Activated naive CD8-positive, alpha-beta T cell (primary cell): ENCODE measurements around the gene PAX2.
"Not testable (repeated sequence)": the region's sequence is repeated elsewhere in the genome, so short reads cannot be mapped to it uniquely, and the experiment has no call there.

Experiments
- H3K27ac Mint-ChIP-seq: one replicate; pipeline ENCODE4 v1.8.0; 2021; ENCODE audit warnings: mixed read lengths
- H3K27me3 Mint-ChIP-seq: one replicate; pipeline ENCODE4 v1.8.0; 2021; ENCODE audit warnings: mixed read lengths
- H3K36me3 Mint-ChIP-seq: one replicate; pipeline ENCODE4 v1.8.0; 2021; ENCODE audit warnings: mixed read lengths
- H3K4me1 Mint-ChIP-seq: one replicate; pipeline ENCODE4 v1.8.0; 2021; ENCODE audit warnings: low read depth, mixed read lengths
- H3K4me3 Mint-ChIP-seq: one replicate; pipeline ENCODE4 v1.8.0; 2021; ENCODE audit warnings: mild to moderate bottlenecking, mixed read lengths
- H3K9me3 Mint-ChIP-seq: one replicate; pipeline ENCODE4 v1.8.0; 2021; ENCODE audit warnings: low read depth, mixed read lengths

Gene PAX2

DNA sequence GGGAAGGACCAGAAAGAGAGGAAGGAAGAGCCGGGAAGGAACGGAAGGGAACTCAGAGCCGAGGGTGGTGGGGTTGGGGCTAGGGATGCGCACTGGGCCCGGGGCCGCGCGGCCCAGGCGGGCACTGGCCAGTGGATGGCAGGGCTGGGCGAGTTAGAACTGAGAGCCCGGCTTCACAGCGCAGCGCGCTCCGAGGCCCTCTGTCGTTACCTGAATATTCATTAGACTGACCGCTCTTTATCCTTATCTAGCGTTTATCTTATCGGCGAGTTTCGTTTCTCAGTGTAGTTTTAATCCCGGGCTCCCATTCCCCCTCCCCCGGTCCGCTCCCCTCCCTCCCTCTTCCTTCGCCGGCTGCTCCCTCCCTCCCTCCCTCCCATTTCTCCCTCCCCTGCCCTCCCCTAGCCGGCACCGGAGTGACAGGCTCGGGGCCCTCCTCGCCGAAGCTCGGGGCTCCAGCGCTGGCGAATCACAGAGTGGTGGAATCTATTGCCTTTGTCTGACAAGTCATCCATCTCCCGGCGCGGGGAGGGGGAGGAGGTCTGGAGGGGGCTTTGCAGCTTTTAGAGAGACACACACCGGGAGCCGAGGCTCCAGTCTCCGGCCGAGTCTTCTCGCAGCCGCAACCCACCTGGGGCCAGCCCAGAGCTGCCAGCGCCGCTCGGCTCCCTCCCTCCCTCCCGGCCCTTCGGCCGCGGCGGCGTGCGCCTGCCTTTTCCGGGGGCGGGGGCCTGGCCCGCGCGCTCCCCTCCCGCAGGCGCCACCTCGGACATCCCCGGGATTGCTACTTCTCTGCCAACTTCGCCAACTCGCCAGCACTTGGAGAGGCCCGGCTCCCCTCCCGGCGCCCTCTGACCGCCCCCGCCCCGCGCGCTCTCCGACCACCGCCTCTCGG, at the start of gene PAX2:
Gene PAX2 (plus strand): TSS at position 596 of the 895 bp plus-strand sequence. CDS start 679 bp downstream, outside the sequence.
- no peaks in the 10 kb centered on the region for H3K9me3 Mint-ChIP-seq
- H3K4me1 Mint-ChIP-seq = peaks cover 45% of the 10 kb centered on the region
- H3K36me3 Mint-ChIP-seq = no peaks in the 10 kb centered on the region
- peak within 1 kb of the TSS; percentile 68 for H3K4me3 Mint-ChIP-seq
- no peak within 1 kb of the TSS for H3K27ac Mint-ChIP-seq
- peaks cover 35% of the 10 kb centered on the region for H3K27me3 Mint-ChIP-seq

DNA sequence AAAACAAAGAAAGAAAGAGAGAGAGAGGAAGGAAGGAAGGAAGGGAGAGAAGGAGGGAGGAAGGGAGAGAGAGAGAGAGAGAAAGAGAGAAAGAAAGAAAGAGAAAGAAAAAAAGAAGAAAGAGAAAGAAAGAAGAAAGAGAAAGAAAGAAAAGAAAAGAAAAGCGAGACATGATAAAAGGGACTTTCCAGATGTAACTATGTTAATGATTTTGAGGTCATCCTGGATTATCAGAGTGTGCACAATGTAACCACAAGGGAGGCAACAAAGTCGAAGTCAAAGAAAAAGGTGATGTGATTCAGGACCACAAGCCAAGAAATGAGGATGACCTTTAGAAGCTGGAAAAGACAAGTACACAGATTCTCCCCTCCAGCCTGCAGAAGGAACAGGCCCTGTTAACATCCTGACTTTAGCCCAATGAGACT, 48.9 kb upstream of the PAX2 start:
- H3K27ac Mint-ChIP-seq = no peak overlapping the region
- peaks cover 19% of the 10 kb centered on the region for H3K27me3 Mint-ChIP-seq
- no peak overlapping the region for H3K4me3 Mint-ChIP-seq
- peaks cover 10% of the 10 kb centered on the region for H3K4me1 Mint-ChIP-seq
- H3K36me3 Mint-ChIP-seq = no peaks in the 10 kb centered on the region
- H3K9me3 Mint-ChIP-seq = no peaks in the 10 kb centered on the region

DNA sequence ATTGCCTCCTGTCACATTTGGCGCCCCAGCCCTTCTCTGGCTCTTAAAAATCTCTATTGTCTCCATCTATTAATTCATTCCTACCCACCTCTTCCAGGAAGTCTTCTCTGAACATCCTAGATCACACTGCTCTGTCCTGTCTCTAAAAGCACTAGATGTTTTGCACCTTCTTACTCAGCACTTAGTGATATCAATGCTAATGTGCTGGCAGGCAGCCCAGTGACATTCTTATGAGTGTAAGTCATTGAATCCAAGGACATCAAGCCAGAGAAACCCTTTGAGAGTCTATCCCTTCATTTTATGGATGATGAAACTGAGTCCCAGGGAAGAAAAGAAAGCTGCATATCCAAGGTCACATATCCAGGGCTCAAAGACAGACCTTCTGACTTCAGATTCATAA, 48.3 kb upstream of the PAX2 start:
- no peaks in the 10 kb centered on the region for H3K36me3 Mint-ChIP-seq

DNA sequence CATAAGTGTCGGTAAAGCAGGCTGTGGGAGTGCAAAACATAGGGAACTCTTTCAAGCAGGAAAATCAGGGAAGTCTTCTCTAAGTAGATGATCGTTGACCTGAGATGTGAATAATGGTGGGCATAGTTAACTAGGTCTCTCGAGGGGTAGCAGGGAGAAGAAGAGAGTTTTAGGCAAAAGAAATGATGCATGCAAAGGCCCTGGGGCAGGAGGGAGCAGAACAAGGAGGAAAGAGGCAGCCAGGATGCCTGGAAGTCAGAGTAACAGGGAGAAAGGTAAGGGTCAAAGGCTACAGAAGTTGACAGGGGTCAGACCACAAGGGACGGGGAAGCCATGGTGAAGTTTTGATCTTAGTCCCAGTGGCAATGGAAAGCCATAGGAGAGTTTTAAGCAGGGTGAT, 47.8 kb upstream of the PAX2 start:
- H3K4me3 Mint-ChIP-seq = no peak overlapping the region
- H3K36me3 Mint-ChIP-seq = no peaks in the 10 kb centered on the region
- no peaks in the 10 kb centered on the region for H3K9me3 Mint-ChIP-seq
- H3K27me3 Mint-ChIP-seq = peaks cover 14% of the 10 kb centered on the region
- H3K4me1 Mint-ChIP-seq = peaks cover 10% of the 10 kb centered on the region
- no peak overlapping the region for H3K27ac Mint-ChIP-seq

More for the DNA sequence above, 48.3 kb upstream of the PAX2 start:
- Mint-ChIP-seq H3K4me3 (no peak overlapping the region), H3K4me1 (peaks cover 10% of the 10 kb centered on the region), H3K27ac (no peak overlapping the region), H3K9me3 (no peaks in the 10 kb centered on the region), H3K27me3 (peaks cover 19% of the 10 kb centered on the region)

- not testable (repeated sequence) for H3K27ac Mint-ChIP-seq, H3K9me3 Mint-ChIP-seq, H3K36me3 Mint-ChIP-seq, H3K4me1 Mint-ChIP-seq, H3K4me3 Mint-ChIP-seq
- H3K27me3 Mint-ChIP-seq = peaks cover 20% of the 10 kb centered on the region
Observed at GRCh38 chr10:100701704-100702103, 43.7 kb upstream of the PAX2 start.

DNA sequence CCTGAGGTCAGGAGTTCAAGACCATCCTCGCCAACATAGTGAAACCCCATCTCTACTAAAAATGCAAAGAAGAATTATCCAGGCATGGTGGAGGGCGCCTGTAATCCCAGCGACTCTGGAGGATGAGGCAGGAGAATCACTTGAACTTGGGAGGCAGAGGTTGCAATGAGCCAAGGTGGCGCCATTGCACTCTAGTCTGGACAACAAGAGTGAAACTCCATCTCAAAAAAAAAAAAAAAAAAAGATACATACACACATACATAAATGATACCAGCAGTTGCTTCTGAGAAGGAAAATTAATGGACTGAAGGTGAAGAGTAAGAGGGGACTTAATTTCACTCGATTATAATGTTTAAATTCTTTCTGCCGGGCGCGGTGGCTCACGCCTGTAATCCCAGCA, 40.2 kb upstream of the PAX2 start:
- H3K4me3 Mint-ChIP-seq = no peak overlapping the region
- no peaks in the 10 kb centered on the region for H3K9me3 Mint-ChIP-seq
- H3K4me1 Mint-ChIP-seq = no peaks in the 10 kb centered on the region
- H3K27me3 Mint-ChIP-seq = peaks cover 27% of the 10 kb centered on the region
- H3K27ac Mint-ChIP-seq = no peak overlapping the region
- no peaks in the 10 kb centered on the region for H3K36me3 Mint-ChIP-seq

GRCh38 chr10:100707261-100707848, 38.0 kb upstream of the PAX2 start:
- peaks cover 37% of the 10 kb centered on the region for H3K27me3 Mint-ChIP-seq
- H3K4me1 Mint-ChIP-seq = no peaks in the 10 kb centered on the region
- H3K4me3 Mint-ChIP-seq = no peak overlapping the region
- no peaks in the 10 kb centered on the region for H3K36me3 Mint-ChIP-seq
- no peaks in the 10 kb centered on the region for H3K9me3 Mint-ChIP-seq
- H3K27ac Mint-ChIP-seq = no peak overlapping the region

- H3K27ac Mint-ChIP-seq = no peak overlapping the region
- no peaks in the 10 kb centered on the region for H3K4me1 Mint-ChIP-seq
- no peak overlapping the region for H3K4me3 Mint-ChIP-seq
- no peaks in the 10 kb centered on the region for H3K36me3 Mint-ChIP-seq
- H3K27me3 Mint-ChIP-seq = peaks cover 45% of the 10 kb centered on the region
- no peaks in the 10 kb centered on the region for H3K9me3 Mint-ChIP-seq
Observed at GRCh38 chr10:100709146-100710082, 36.0 kb upstream of the PAX2 start.

DNA sequence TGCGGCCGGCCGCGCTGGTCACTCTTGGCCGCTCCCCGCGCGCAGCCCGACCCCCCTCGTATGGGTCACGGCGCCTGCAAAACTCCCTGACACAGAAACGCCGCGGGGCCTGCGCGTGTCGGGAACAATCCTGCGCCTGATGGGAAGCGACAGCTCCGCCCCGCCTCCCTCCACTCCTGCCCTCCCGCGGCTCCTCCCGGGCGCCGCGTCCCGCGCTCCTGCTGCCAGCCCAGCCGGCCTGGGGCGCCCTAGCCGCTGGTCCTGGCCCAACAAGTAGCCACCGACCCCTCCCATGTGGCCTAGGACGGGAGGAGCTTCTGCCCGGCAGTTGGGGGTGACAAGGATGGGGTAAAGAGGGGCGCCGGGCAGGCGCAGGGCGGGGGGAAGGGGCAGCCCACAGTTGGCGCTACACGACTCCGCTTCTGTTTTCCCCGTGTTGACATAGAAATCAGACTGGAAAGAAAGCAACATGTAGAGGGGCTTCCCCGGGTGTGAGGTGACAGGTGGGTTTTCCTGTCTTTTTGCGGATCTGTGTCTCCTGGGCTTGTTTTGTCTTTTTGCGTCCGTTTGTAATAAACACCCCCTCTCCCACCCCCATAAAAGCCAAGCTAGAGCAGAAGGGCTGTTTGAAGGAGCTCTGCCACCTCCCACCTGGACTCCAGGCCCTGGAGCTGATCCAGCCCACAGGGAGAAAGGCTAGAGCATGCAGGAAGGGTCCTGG, 35.1 kb upstream of the PAX2 start:
- Mint-ChIP-seq H3K27ac (no peak overlapping the region), H3K4me1 (peaks cover 3% of the 10 kb centered on the region), H3K27me3 (peaks cover 53% of the 10 kb centered on the region), H3K9me3 (no peaks in the 10 kb centered on the region), H3K4me3 (no peak overlapping the region), H3K36me3 (no peaks in the 10 kb centered on the region)

DNA sequence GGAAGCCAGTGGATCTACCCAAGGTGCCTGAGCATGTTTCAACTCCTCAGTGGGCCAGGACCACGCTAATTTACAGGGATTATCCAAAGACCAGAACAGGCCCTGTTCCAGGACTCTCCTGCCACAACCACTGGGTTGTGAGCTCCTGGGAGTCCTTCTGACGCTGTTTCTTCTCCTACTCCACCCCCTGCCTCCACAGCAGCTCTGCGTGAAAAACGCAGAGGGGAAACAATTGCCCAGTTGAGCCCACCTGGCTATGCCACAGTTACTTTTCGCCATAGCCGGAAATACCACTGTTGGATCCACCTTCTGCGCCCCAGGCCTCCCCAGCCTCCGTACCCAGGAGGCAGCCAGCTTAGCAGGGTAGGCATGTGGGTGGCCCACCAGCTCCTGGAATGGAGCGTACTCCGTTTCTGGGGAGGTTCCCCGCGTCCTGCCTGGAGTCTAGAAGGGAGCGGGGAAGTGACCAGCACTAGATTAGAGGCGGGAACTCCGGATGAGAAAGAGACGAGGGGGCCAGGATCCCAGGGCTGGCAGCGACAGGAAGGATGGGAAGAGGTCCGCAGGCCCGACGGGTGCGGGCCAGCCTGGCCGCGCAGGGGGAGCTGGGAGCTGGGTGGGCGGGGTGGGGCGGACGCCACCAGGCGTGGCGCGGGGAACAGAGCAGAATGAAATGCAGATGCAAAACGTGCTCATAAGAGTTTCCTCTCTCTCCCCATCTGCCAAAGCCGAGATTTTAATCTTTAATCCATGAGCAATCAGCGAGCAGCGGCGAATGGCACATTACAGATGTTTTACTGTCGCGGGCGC, 32.1 kb upstream of the PAX2 start:
- no peaks in the 10 kb centered on the region for H3K9me3 Mint-ChIP-seq
- no peak overlapping the region for H3K27ac Mint-ChIP-seq
- no peaks in the 10 kb centered on the region for H3K36me3 Mint-ChIP-seq
- H3K4me3 Mint-ChIP-seq = peak overlapping the region; percentile 53
- H3K4me1 Mint-ChIP-seq = peaks cover 6% of the 10 kb centered on the region
- peaks cover 58% of the 10 kb centered on the region for H3K27me3 Mint-ChIP-seq

DNA sequence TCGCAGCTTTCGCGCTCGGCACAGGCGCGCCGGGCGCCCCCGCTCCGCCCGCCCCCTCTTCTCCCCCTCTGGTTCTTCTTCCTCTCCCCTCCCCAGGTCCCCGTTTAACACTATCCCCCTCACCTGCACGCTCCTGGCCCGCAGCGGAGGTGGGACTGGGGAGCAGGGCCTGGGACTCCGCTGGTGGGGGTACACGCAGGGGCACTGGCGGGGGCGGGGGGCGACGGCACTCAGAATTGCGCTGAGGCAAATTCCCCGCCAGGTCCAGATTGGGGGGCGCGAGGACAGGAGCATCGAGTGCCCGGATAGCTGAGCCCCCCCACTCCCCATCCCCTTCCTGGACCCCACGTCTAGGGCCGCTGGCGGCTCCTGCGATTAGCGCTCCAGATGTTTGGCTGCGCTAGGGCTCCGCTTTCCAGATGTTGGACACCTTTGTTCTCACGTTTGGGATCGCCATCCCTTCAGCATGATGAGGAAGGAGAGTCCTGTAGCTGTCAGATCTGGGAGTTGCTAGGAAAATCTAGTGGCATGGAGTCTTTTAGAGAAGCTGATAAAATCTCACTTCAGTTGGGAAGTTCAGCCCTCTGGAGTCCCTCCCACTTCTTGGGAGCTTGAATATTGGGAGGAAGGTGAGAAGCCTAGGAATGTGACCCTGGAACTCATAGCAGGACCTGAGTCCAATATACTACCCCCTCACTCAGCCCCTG, 31.4 kb upstream of the PAX2 start:
- no peaks in the 10 kb centered on the region for H3K9me3 Mint-ChIP-seq
- H3K27me3 Mint-ChIP-seq = peaks cover 59% of the 10 kb centered on the region
- H3K27ac Mint-ChIP-seq = no peak overlapping the region

GRCh38 chr10:100714566-100714950, 30.8 kb upstream of the PAX2 start:
- Mint-ChIP-seq H3K36me3 (no peaks in the 10 kb centered on the region), H3K4me3 (peak overlapping the region; percentile 9), H3K4me1 (peaks cover 6% of the 10 kb centered on the region), H3K27me3 (peaks cover 59% of the 10 kb centered on the region), H3K27ac (no peak overlapping the region), H3K9me3 (no peaks in the 10 kb centered on the region)

More for the DNA sequence above, 31.4 kb upstream of the PAX2 start:
- H3K4me3 Mint-ChIP-seq = no peak overlapping the region
- H3K36me3 Mint-ChIP-seq = no peaks in the 10 kb centered on the region
- peaks cover 6% of the 10 kb centered on the region for H3K4me1 Mint-ChIP-seq

DNA sequence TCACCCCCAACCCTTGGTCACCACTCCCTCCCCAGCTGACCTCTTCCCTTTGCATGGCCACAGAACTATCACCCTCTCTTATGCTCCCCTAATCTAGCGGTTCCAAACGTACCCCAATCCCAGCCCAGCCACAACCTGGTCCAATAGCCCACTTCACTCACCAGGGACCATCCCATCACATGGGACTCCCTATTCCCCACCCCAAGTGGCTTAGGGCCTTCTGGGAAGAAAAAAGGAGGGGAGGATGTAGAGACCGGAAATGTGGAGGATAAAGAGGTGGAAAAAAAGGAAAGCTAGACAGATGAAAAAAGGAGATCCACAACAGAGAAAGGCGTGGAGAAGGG, 30.3 kb upstream of the PAX2 start:
- no peak overlapping the region for H3K27ac Mint-ChIP-seq

More for the DNA sequence above, 30.3 kb upstream of the PAX2 start:
- Mint-ChIP-seq H3K27me3 (peaks cover 60% of the 10 kb centered on the region), H3K9me3 (no peaks in the 10 kb centered on the region), H3K4me1 (peaks cover 6% of the 10 kb centered on the region), H3K4me3 (peak overlapping the region; percentile 76), H3K36me3 (no peaks in the 10 kb centered on the region)
